ENCODE data around the gene MOB3A.

Gene MOB3A

GRCh38 chr19:2113439-2114211 lies 17.5 kb upstream of the MOB3A start:
- H3K36me3 ChIP-seq (ENCODE audit: control insufficient read depth, insufficient read depth, low read length, severe bottlenecking), result peaks cover 98% of the 10 kb centered on the region
- H3K27me3 ChIP-seq (replicated peaks; ENCODE audit: control insufficient read depth, insufficient read depth, low read length), result no peaks in the 10 kb centered on the region
- no peak overlapping the region for H3K9ac ChIP-seq (ENCODE audit: low read length)
- no peaks in the 10 kb centered on the region for H3K9me3 ChIP-seq (ENCODE audit: control insufficient read depth, low read length)
- H3K4me1 ChIP-seq (ENCODE audit: control insufficient read depth, insufficient read depth, low read length), result no peaks in the 10 kb centered on the region
- DNase-seq (ENCODE audit: low read depth), result no peak
- no peak overlapping the region for H3K4me3 ChIP-seq (ENCODE audit: low read length)

GRCh38 chr19:2112516-2113320 lies 16.6 kb upstream of the MOB3A start:
- no peak for DNase-seq (ENCODE audit: low read depth)
- H3K4me1 ChIP-seq (ENCODE audit: control insufficient read depth, insufficient read depth, low read length), result no peaks in the 10 kb centered on the region
- H3K9ac ChIP-seq (ENCODE audit: low read length), result no peak overlapping the region
- H3K36me3 ChIP-seq (ENCODE audit: control insufficient read depth, insufficient read depth, low read length, severe bottlenecking), result peaks cover 98% of the 10 kb centered on the region
- H3K27me3 ChIP-seq (replicated peaks; ENCODE audit: control insufficient read depth, insufficient read depth, low read length), result no peaks in the 10 kb centered on the region
- no peaks in the 10 kb centered on the region for H3K9me3 ChIP-seq (ENCODE audit: control insufficient read depth, low read length)
- no peak overlapping the region for H3K4me3 ChIP-seq (ENCODE audit: low read length)

- Histone ChIP-seq H3K9ac (ENCODE audit: low read length) (no peak overlapping the region), H3K36me3 (ENCODE audit: control insufficient read depth, insufficient read depth, low read length, severe bottlenecking) (peaks cover 95% of the 10 kb centered on the region), H3K9me3 (ENCODE audit: control insufficient read depth, low read length) (no peaks in the 10 kb centered on the region), H3K4me3 (ENCODE audit: low read length) (no peak overlapping the region), H3K4me1 (ENCODE audit: control insufficient read depth, insufficient read depth, low read length) (no peaks in the 10 kb centered on the region), H3K27me3 (replicated peaks; ENCODE audit: control insufficient read depth, insufficient read depth, low read length) (no peaks in the 10 kb centered on the region)
- DNase-seq (ENCODE audit: low read depth), result no peak
Measured at GRCh38 chr19:2111886-2112285, 15.8 kb upstream of the MOB3A start.

GRCh38 chr19:2111425-2111824 lies 15.3 kb upstream of the MOB3A start:
- Histone ChIP-seq H3K9me3 (ENCODE audit: control insufficient read depth, low read length) (no peaks in the 10 kb centered on the region), H3K36me3 (ENCODE audit: control insufficient read depth, insufficient read depth, low read length, severe bottlenecking) (peaks cover 95% of the 10 kb centered on the region), H3K4me3 (ENCODE audit: low read length) (no peak overlapping the region), H3K4me1 (ENCODE audit: control insufficient read depth, insufficient read depth, low read length) (no peaks in the 10 kb centered on the region), H3K27me3 (replicated peaks; ENCODE audit: control insufficient read depth, insufficient read depth, low read length) (no peaks in the 10 kb centered on the region), H3K9ac (ENCODE audit: low read length) (no peak overlapping the region)
- DNase-seq (ENCODE audit: low read depth), result no peak

GRCh38 chr19:2110822-2111221 lies 14.7 kb upstream of the MOB3A start:
- DNase-seq (ENCODE audit: low read depth), result no peak
- Histone ChIP-seq H3K4me1 (ENCODE audit: control insufficient read depth, insufficient read depth, low read length) (no peaks in the 10 kb centered on the region), H3K9me3 (ENCODE audit: control insufficient read depth, low read length) (no peaks in the 10 kb centered on the region), H3K9ac (ENCODE audit: low read length) (no peak overlapping the region), H3K27me3 (replicated peaks; ENCODE audit: control insufficient read depth, insufficient read depth, low read length) (no peaks in the 10 kb centered on the region), H3K36me3 (ENCODE audit: control insufficient read depth, insufficient read depth, low read length, severe bottlenecking) (peaks cover 95% of the 10 kb centered on the region), H3K4me3 (ENCODE audit: low read length) (no peak overlapping the region)

- no peaks in the 10 kb centered on the region for H3K9me3 ChIP-seq (ENCODE audit: control insufficient read depth, low read length)
- DNase-seq (ENCODE audit: low read depth), result no peak
- no peaks in the 10 kb centered on the region for H3K4me1 ChIP-seq (ENCODE audit: control insufficient read depth, insufficient read depth, low read length)
- H3K27me3 ChIP-seq (replicated peaks; ENCODE audit: control insufficient read depth, insufficient read depth, low read length), result no peaks in the 10 kb centered on the region
- no peak overlapping the region for H3K4me3 ChIP-seq (ENCODE audit: low read length)
- H3K36me3 ChIP-seq (ENCODE audit: control insufficient read depth, insufficient read depth, low read length, severe bottlenecking), result peaks cover 91% of the 10 kb centered on the region
- H3K9ac ChIP-seq (ENCODE audit: low read length), result no peak overlapping the region
Measured at GRCh38 chr19:2109046-2109864, 13.1 kb upstream of the MOB3A start.

- H3K27me3 ChIP-seq (replicated peaks; ENCODE audit: control insufficient read depth, insufficient read depth, low read length), result no peaks in the 10 kb centered on the region
- no peak overlapping the region for H3K4me3 ChIP-seq (ENCODE audit: low read length)
- peaks cover 88% of the 10 kb centered on the region for H3K36me3 ChIP-seq (ENCODE audit: control insufficient read depth, insufficient read depth, low read length, severe bottlenecking)
Measured at GRCh38 chr19:2108251-2109016, 12.3 kb upstream of the MOB3A start.

GRCh38 chr19:2103045-2103707 lies 7.0 kb upstream of the MOB3A start:
- H3K36me3 ChIP-seq (ENCODE audit: control insufficient read depth, insufficient read depth, low read length, severe bottlenecking), result peaks cover 72% of the 10 kb centered on the region

More at GRCh38 chr19:2108251-2109016, 12.3 kb upstream of the MOB3A start:
- H3K4me1 ChIP-seq (ENCODE audit: control insufficient read depth, insufficient read depth, low read length), result no peaks in the 10 kb centered on the region
- no peaks in the 10 kb centered on the region for H3K9me3 ChIP-seq (ENCODE audit: control insufficient read depth, low read length)
- DNase-seq (ENCODE audit: low read depth), result no peak
- H3K9ac ChIP-seq (ENCODE audit: low read length), result no peak overlapping the region

GRCh38 chr19:2101417-2102335 lies 5.5 kb upstream of the MOB3A start:
- Histone ChIP-seq H3K4me3 (ENCODE audit: low read length) (no peak overlapping the region), H3K9ac (ENCODE audit: low read length) (no peak overlapping the region), H3K27me3 (replicated peaks; ENCODE audit: control insufficient read depth, insufficient read depth, low read length) (no peaks in the 10 kb centered on the region), H3K9me3 (ENCODE audit: control insufficient read depth, low read length) (no peaks in the 10 kb centered on the region), H3K4me1 (ENCODE audit: control insufficient read depth, insufficient read depth, low read length) (peaks cover 7% of the 10 kb centered on the region), H3K36me3 (ENCODE audit: control insufficient read depth, insufficient read depth, low read length, severe bottlenecking) (peaks cover 60% of the 10 kb centered on the region)
- DNase-seq (ENCODE audit: low read depth), result no peak

More at GRCh38 chr19:2103045-2103707, 7.0 kb upstream of the MOB3A start:
- Histone ChIP-seq H3K27me3 (replicated peaks; ENCODE audit: control insufficient read depth, insufficient read depth, low read length) (no peaks in the 10 kb centered on the region), H3K9ac (ENCODE audit: low read length) (no peak overlapping the region), H3K9me3 (ENCODE audit: control insufficient read depth, low read length) (no peaks in the 10 kb centered on the region), H3K4me3 (ENCODE audit: low read length) (no peak overlapping the region), H3K4me1 (ENCODE audit: control insufficient read depth, insufficient read depth, low read length) (no peaks in the 10 kb centered on the region)
- DNase-seq (ENCODE audit: low read depth), result no peak
